NCI-H748 (cell line): Measurements from ENCODE around the gene CHAT.
A peak's percentile ranks its signal among the peaks of the same experiment; 100 is the strongest.

Experiments used
- DNase-seq: peaks from one replicate; lab custom pipeline; 2025; ENCODE audit not compliant: unreplicated experiment; lab: John Stamatoyannopoulos, UW

CHAT gene

GRCh38 chr10:49627644-49628247 is 13.9 kb downstream of the CHAT start:
- no peak for DNase-seq

- DNase-seq = no peak
These were observed 14.8 kb downstream of the CHAT start for GRCh38 chr10:49628599-49628998.

- no peak for DNase-seq
These were observed 15.6 kb downstream of the CHAT start for GRCh38 chr10:49629431-49629881.

- no peak for DNase-seq
These were observed 18.1 kb downstream of the CHAT start for GRCh38 chr10:49631975-49632374.

- DNase-seq = no peak
These were observed 18.8 kb downstream of the CHAT start for GRCh38 chr10:49632406-49633317.

GRCh38 chr10:49633327-49634068 is 19.7 kb downstream of the CHAT start:
- peak; percentile 3 for DNase-seq

GRCh38 chr10:49634069-49634660 is 20.3 kb downstream of the CHAT start:
- DNase-seq = no peak

- DNase-seq = no peak
These were observed 28.5 kb downstream of the CHAT start for GRCh38 chr10:49642311-49642710.

GRCh38 chr10:49643241-49644034 is 29.6 kb downstream of the CHAT start:
- no peak for DNase-seq

- no peak for DNase-seq
These were observed 30.3 kb downstream of the CHAT start for GRCh38 chr10:49644035-49644646.

GRCh38 chr10:49645417-49645816 is 31.6 kb downstream of the CHAT start:
- no peak for DNase-seq

- DNase-seq = no peak
These were observed 32.3 kb downstream of the CHAT start for GRCh38 chr10:49645871-49646870.

GRCh38 chr10:49647554-49647953 is 33.7 kb downstream of the CHAT start:
- no peak for DNase-seq

- DNase-seq = no peak
These were observed 34.4 kb downstream of the CHAT start for GRCh38 chr10:49647985-49648795.

GRCh38 chr10:49649294-49649693 is 35.5 kb downstream of the CHAT start:
- DNase-seq = no peak

GRCh38 chr10:49649936-49650723 is 36.3 kb downstream of the CHAT start:
- DNase-seq = no peak

- no peak for DNase-seq
These were observed 36.8 kb downstream of the CHAT start for GRCh38 chr10:49650724-49651034.
